Stimulated activated CD8-positive, alpha-beta memory T cell treated with anti-CD3 and anti-CD28 coated beads, Interleukin-2, amount 100 ng/mL, for 1 hour (primary cell): ENCODE data around the gene MTA1.

Source experiments
- DNase-seq, 2 donors: peaks; one replicate each; pipeline ENCODE4 v3.0.0-alpha.2; 2020; ENCODE audit warnings: low read depth in 2 of 2

MTA1 gene

DNA sequence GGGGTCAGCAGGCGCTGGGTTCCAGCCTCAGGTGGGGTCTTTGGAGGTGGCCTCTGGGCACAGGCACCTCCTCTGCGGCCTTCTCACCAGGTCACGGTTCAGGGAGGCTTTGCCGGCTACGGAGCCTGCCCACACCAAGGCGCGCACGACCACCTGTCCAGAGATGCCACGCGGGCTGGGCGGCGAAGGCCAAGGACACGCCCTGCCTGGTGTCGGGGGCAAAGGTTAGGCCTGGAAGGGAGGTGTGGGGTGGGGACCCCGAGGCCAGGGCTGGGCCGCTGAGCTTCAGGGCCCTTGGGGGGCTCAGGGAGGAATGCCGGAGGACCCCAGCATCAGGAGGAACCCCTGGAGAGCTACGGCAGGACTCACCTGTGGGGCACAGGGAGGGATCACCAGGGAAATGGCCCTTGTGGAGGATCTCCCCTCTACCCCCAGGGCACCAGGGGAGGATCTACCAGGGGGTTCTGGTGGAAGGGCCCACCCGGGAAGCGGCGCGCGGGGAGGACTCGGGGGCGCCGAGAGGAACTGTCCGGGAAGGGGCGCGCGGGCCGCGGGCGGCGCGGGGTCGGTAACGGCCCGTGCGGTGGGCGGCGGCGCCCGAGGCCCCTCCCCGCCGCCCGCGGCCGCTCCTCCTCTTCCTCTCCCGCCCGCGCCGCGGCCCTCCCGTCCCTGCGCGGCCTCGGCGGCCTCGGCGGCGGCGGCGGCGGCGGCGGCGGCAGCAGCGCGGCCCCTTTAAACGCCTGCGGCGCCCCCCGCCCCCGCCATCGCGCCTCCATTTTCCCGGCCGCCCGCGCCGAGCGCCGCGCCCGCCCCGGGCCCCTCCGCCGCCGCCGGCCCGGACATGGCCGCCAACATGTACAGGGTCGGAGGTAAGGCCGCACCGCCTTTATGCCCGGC lies at the start of gene MTA1:
Gene MTA1 (plus strand): TSS at position 633 of the 897 bp plus-strand sequence. CDS start 209 bp downstream, at position 842.
- DNase-seq: peak in 1 of 2 donors; percentile 11

DNA sequence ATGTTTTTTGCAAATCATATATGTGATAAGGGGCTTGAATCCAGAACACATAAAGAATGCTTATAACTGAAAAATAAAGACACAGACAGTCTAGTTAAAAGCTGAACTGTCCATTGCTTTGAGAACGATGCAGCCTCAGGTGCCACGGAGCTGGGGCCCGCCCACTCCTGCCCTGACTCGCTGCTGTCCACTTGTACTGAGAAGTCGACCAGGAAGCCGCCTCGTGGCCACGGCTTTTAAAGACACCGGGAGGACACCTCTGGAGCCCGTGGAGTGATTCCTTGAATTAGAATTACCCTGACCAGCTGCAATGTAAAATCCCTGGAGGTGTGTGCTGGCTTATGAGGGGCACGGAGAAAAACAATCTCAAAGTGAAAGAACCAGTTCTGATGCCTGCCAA lies 45.2 kb upstream of the MTA1 start:
- no peak for DNase-seq

DNA sequence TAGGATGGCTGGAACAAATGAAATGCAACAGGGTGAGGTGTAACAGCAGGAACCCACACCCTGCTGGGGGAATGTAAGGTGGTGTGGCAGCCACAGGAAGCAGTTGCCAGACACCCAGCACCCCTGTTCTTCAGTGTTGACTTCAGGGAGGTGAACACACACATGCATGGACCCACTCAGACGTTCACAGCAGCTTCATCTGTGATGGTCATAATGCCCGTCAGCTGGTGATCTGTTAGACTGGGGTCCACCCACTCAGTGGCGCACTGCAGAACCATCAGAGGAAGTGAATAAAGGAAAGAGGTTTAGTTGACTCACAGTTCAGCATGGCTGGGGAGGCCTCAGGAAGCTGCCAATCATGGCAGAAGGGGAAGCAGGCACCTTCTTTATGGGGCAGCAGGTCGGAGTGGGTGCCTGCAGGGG lies 44.0 kb upstream of the MTA1 start:
- DNase-seq: no peak

DNA sequence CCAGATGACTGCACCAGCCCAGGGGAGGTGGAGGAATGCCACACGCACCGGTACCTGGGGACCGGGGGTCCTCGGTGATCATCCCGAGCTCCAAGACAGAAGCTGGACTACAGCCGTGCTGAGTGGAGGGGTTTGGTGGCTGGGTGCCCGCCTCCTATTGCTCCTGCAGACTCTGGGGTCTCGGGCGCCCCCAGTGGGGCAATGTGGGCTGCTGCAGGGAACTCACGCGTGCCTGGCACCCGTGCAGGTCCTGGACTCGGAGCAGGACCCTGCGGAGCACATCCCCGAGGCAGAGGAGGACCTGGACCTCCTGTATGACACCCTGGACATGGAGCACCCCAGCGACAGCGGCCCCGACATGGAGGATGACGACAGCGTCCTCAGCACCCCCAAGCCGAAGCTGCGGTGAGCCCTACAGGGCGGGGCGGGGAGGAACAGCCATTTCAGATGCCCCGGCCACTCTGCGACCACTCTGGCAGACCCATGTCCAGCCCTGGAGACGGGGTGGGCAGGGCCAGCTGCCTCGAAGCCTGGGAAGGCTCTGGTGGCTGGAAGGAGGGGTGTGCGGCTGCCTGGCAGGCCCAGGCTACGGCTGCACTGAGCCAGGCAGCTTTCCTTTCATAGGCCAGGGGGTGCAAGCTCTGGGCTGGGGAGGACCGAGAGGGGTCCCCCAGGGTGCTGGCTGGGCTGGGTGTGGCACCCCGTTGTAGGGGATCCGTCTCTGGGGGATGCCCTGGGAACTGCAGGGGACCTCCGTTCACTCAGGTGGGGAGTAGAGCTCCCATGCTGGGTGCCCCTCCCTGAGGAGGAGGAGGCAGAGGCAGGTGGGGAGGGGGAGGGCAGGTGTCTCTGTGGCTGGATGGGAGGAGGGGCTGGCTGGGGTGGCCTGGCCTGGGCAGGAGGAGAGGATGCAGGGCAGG lies 42.8 kb upstream of the MTA1 start:
- no peak for DNase-seq

DNA sequence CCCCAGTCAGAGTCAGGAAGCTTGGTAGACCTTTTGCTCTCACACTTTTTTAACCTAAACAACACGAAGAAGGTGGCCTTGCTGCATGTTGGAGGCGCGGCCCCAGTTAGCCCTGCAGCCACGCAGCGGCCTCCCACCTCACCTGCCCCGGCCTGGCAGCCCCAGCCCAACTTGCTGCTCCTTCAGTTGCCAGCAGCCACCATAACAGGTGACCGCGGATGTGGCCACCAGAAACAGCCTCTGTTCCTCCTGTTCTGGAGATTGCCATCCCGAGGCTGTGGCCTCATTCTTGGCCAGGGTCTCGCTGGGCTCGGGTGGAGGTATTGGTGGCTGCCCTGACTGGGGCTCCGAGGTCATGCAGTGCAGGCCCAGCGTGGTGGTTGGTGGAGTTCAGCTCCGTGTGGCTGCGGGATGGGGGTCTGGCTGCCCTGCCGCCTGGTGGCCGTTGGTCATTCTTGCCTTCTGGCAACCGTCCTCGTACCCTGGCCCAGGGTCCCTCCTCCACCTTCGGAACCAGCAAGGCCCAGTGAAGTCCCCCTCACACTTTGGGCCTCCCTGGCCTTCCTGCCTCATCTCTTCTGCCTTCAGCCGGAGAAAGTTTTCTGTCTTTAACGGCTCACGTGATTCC lies 42.0 kb upstream of the MTA1 start:
- DNase-seq: no peak

DNA sequence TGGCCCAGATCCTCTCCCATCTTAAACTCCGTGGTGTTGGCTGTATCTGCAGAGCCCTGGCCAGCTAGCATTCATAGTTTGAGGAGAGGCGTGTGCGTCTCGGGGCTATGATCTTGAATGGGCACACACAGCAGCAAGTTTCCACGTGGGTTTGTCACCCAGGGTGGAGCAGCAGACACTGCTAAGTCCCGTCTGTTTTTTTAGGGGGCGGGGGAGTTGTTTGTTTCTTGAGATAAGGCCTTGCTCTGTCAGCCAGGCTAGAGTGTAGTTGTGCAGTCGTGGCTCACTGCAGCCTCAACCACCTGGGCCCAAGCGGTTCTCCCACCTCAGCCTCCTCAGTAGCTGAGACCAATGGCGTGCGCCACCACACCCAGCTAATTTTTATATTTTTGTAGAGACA lies 41.4 kb upstream of the MTA1 start:
- DNase-seq: no peak

DNA sequence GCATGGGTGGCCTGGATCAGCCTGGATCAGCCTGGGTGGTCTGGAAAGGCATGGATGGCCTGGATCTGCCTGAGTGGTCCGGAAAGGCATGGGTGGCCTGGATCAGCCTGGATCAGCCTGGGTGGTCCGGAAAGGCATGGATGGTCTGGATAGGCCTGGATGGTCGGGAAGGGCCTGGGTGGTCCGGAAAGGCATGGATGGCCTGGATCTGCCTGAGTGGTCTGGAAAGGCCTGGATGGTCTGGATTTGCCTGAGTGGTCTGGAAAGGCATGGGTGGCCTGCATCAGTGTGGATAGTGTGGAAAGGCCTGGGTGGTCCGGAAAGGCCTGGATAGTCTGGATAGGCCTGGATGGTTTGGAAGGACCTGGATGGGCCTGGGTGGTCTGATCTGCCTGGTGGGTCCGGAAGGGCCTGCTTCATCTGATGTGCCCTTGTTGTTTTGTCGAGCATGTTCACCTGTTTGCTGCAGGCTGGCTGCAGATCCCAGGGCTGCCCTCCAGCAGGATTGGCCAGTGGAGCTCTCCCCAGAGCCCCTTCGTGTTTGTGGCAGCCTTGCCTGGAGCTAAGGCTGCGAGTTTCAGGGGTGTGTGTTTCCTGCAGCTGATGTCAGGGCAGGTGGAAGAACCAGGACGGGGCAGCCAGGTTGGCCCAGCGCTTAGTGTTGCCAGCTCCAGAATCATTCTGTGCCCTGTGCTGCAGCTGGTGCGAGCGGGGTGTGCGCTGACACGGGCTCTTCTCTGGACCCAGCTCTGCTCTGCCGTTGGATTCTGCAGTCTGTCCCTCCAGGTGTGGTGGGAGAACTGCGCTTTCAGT lies 40.5 kb upstream of the MTA1 start:
- DNase-seq: no peak

DNA sequence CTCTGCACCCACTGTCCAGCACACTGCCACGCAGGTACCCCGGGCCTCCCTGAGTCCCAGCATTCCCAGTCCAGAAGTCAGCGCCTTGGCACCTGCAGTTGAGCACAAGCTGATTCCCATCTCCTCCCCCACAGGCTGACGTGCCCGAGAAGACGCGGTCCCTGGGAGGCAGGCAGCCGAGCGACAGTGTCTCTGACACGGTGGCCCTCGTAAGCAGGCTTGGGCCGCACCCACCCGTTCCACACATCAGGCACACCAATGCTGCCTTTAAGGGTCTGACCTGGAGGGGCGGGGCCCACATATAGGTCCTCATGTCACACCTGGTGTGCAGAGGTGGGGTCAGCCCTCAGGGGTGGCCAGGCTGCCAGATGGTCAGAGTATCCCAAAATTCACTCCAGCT lies 39.7 kb upstream of the MTA1 start:
- DNase-seq: no peak

DNA sequence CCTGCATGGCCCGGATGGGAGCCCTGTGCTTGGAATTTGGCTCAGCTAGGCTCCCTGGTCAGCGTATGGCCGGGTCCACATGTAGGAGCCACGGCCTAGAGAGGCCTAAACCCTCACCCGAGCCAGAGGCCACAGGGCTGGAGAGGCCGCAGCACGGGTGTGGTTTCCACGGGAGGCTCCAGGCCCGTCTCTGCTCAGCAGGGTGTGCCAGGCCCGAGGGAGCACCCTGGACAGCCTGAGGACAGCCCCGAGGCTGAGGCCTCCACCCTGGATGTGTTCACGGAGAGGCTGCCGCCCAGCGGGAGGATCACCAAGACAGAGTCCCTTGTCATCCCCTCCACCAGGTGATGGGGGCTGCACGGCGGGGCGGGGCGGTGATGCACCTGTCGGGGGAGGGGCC lies 38.9 kb upstream of the MTA1 start:
- no peak for DNase-seq

DNA sequence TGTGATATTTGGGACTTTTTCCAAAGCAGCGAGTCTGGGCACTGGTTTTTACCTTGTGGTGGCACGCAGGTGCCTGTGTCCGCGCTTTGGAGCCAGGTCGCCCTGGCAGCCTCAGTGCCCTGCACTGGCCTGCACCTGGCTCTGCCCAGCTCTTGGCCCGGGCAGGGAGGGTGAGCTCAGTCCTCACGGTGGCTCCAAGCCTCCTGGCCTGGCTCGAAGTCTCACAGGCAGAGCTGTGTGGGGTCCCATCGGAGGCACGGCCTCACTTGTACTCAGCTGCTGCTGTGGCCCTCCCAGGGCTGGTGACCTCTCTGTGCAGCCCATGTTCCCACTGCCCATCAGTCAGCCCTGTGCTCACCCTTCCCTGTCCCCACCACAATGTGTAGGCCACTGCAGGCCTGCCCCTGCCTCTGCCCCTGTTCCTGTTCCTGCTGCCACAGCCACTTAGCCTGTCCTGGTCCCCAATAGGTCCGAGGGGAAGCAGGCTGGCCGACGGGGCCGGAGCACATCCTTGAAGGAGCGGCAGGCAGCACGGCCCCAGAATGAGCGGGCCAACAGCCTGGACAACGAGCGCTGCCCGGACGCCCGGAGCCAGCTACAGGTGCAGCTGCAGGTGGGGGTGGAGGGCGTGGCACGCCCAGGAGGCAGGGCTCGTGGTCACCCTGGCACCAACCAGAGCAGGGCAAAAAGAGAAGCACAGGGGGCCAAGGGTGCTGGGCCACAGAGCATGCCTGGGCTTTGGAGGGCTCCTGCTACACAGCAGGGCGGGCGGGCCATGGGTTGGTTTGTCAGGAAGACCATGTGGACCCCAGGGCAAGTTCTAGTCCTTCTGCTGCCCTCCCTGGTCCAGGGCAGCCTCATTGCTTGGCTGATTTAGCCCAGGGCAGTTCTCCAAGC lies 37.9 kb upstream of the MTA1 start:
- no peak for DNase-seq

DNA sequence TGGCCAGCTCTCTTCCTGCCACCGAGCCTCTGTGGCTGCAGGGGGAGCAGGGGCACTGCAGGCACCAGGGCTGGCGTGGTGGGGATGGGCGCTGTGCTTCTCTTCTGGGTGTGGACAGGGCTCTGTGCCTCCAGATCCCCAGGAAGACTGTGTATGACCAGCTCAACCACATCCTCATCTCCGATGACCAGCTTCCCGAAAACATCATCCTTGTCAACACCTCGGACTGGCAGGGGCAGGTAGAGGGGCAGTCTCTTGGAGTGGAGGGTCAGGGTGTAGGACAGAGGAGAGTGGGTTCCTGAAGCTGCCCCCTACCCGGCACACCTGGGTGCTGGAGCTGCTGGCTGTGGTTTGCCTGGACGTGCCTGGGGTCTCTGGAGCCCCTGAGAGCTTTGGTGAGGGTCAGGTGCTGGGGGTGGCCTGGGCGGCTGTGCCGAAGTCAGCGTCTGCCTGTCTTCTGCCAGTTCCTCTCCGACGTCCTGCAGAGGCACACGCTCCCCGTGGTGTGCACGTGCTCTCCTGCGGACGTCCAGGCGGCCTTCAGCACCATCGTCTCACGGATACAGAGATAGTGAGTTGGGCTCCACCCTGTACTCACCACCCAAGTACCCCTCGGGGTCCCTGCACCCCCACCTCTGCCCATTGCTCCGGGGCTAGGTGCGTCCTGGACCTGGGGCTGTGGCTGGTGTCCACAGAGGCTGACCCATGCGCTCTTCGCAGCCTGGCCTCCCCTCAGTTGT lies 37.1 kb upstream of the MTA1 start:
- DNase-seq: no peak

DNA sequence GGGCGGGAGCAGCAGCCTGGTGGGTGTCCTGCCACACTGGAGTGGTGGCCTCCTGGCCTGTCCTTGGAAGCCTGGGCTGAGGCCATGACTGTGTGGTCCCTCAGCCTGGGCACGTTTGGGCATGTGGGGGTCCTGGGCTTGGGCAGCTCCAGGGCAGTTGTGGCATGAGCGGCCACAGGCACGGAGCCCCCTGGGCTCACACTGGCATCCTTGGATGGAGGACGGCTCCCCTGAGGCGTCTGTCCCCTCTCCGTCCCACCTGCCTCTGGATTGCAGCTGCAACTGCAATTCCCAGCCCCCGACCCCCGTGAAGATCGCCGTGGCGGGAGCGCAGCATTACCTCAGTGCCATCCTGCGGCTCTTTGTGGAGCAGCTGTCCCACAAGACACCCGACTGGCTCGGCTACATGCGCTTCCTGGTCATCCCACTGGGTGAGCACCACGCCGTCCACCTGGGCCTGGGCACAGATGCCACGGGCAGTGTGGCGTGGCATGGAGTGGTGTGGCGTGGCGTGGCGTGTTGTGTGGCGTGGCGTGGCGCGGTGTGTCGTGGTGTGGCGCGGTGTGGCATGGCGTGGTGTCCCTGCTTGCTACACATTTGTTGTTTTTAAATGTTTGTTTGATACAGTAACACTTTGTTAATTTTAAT lies 36.4 kb upstream of the MTA1 start:
- DNase-seq: no peak

DNA sequence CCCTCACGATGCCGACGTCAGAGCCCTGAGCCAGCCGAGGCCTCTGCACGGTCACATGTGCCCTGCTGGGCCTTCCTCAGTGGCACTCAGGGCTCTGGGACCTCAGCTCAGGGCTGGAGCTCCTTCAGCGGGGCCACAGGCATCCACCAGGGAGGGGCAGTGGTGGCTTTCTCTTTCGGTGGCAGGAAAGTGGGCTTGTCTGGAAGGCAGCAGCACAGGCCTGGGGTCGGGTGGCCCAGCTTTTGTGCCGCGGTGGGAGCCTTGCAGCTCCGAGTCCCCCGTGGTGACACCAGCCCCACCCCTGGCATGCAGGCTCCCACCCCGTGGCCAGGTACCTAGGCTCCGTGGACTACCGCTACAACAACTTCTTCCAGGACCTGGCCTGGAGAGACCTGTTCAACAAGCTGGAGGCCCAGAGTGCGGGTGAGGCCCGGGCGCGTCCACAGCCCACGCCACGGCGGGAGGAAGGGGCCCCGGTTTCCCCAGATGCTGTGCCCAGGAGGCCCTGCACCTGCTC lies 35.5 kb upstream of the MTA1 start:
- DNase-seq: no peak

DNA sequence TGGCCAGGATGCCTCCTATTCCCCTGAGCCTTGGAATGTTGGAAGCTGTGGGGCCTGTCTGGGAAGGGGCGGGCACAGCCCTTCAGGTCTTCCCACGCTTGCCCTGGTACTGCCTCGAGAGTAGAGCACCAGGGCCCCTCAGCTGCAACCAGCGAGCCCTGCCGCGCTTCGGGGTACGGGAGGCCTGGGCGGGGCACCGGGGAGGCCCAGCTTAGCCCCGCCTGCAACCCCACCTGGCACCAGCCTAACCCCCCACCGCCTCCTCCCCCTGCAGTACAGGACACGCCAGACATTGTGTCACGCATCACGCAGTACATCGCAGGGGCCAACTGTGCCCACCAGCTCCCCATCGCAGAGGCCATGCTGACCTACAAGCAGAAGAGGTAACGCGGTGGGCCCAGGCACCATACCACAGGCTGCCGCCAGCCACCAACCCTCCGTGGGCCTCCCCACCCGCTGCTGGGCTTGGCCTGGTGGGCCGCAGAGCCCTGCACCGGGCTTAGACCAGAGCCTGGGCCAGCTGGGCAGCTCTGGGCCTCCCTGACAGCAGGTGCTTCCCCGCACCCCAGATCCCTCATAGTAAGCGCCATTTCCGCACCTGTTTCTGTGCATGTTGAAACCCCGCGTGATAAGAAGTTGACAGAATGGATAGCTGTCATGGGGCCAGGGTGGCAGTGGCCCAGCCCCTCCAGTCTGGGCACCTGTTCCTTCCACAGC lies 34.9 kb upstream of the MTA1 start:
- no peak for DNase-seq

DNA sequence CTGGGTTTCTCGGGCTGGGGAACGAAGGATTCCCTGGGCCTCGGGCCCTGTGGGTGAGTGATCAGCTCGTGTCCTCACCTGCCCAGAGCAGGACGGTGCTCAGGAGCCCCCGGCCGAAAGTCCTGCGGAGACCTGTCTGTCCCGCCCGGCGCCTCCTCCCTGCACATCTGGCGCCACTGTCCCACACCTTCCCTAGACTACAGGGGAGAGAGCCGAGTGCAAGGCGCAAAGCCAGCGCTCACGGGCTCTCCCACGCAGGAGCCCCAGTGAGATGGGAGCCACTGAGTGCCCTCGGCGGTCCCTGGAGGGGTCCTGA lies 34.3 kb upstream of the MTA1 start:
- no peak for DNase-seq

DNA sequence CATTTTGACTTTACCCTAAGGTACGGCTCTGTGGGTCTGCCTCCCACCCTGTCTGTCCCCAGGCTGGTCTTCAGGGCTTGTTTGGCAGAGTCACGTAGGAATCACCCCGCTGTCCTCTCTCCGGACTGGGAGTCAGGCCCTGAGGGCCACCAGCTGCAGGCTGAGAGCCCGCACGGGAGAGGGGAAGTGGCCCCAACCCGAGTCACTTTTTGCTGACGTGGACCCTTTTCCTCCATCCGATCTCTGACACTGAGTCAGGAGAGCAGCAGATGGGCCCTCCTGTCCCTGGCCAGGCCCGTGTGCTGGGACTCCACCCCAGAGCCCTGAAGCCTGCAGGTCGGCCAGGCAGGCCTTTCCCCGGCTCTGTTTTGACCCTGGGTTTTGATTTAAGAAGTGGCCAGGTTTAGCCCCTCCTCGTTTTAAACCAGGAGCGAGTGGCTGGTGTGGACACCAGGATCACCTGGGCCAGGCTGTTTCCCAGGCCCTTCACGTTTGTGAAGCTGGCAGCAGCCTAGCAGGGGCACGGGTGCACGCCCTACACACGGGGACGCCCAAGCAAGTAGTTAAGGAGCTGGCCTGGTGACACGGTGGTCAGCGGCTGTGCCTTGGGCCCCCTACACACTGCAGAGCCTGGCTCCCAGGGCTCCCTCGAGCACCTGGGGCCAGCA lies 33.8 kb upstream of the MTA1 start:
- DNase-seq: no peak

DNA sequence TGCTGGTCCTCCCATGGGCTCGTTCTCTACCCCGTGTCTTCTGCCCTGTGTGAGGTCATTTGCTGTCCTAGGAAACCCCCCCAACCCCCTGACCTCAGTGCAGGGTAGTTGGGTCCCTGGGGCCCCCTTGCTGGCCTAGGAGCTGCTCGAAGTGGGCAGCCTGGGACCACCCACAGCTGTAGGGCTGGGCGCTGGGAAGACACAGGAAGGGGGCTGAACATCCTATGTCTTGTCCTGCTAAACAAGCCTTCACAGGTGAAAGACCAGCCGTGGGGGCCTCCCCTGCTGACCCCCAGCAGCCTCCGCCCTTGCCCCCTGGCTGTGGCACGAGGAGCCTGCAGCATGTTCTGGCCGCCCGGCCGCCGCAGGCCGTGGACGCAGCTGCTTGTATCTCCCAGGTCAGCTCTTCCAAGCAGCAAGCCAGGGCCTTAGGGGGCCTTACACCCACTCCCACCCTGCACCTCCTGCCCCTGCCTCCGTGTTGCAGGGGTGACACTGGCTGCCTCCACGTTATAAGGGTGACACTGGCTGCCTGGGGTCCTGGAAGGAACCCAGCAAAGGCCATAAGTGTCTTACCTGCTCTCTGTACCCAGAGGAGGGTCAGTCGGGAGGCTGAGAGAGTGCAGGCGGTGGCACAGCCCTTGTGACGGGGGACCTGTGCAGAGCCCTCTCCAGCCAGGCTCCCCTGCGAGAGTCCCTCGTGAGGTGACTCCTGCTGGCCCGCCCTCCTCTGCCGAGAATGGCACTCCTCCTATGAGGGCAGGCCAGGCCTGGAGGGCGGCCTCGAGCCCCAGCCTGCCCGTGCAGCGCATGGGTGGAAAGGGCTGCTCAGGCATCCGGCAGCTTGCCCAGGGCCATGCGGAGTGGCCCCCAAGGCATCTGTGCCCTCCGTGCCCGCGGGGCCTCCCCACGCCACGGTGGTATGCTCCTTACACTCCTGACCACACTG lies 32.8 kb upstream of the MTA1 start:
- no peak for DNase-seq
